Measurements from ENCODE around the gene ZNRF4. TPM values are rescaled to one million over a fixed set of nuclear protein-coding genes. Genes with fewer than 3 reads are reported as not detected.

The ZNRF4 gene
- total and polyA plus RNA-seq, 7 donors: not detected

DNA sequence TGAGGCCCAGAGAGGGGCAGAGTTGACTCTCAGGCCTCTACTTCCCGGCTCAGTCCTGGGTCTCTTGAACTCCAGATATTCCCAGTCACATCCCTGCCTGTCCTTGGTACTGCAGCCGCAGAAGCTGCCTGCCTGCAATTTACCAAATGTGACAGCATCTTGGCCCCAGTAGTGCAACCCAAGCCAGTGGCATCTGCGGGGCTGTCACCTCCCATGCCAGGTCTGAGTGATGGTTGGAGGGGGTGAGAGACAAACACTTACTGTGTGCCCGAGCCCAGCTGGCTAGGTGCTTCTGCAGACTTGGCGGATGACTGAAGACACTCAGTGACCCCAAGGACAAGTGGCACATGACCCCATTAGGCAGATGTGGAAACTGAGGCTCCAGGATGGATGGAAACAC is 18.4 kb downstream of the ZNRF4 start:
- Histone ChIP-seq H3K36me3 (ENCODE audit: insufficient read depth in 1 of 2, low read depth in 1 of 2) (no peaks in the 10 kb centered on the region), H3K27ac (no peak overlapping the region), H3K4me3 (no peak overlapping the region), H3K4me1 (no peaks in the 10 kb centered on the region), H3K27me3 (ENCODE audit: insufficient read depth in 3 of 3, low read length in 2 of 3) (peaks cover 0 to 28% (median 2%) of the 10 kb centered on the region in 3 donors), H3K9me3 (no peaks in the 10 kb centered on the region)
- no peak for ATAC-seq
- DNase-seq: no peak
- WGBS, 3 donors: 34 to 59% (median 52%) methylated on average over 5 of the region's 5 CpGs
- intact Hi-C loops (cut with DNase I): no loop called here
- TF ChIP-seq, protein P1, sequence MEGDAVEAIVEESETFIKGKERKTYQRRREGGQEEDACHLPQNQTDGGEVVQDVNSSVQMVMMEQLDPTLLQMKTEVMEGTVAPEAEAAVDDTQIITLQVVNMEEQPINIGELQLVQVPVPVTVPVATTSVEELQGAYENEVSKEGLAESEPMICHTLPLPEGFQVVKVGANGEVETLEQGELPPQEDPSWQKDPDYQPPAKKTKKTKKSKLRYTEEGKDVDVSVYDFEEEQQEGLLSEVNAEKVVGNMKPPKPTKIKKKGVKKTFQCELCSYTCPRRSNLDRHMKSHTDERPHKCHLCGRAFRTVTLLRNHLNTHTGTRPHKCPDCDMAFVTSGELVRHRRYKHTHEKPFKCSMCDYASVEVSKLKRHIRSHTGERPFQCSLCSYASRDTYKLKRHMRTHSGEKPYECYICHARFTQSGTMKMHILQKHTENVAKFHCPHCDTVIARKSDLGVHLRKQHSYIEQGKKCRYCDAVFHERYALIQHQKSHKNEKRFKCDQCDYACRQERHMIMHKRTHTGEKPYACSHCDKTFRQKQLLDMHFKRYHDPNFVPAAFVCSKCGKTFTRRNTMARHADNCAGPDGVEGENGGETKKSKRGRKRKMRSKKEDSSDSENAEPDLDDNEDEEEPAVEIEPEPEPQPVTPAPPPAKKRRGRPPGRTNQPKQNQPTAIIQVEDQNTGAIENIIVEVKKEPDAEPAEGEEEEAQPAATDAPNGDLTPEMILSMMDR (IDR thresholded peaks at IDR 0.05): no peak

DNA sequence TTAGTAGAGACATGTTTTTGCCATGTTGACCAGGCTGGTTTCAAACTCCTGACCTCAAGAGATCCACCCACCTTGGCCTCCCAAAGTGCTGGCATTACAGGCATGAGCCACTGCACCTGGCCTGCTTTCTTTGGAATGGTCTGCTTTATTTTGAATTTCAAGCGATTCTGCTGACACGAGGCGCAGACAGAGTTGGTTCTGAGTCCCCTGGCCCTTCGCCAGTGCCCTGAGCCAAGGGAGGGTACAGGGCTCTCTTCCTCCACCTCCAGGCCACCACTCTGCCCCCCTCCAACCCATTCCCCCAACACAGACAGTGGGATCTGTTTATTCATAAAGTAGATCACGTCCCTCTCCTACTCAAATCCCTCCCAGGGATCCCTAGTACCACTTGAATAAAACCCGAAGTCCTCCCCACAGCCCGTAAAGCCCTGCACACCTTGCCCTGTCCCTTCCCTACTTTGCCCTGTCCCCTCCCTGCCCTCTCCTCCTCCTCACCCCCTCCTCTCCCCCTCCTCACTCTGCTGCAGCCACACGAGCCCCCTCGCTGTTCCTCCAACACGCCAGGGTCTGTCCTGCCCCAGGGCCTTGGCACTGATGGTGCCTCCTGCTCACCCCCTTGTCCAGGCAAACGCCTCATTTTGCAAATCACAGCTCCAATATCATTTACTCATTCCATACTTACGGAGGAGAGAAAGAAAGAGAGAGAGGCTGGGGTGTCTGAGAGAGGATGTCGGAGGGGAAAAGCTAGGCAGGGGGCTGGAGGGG is 22.4 kb downstream of the ZNRF4 start:
- no peak overlapping the region for H3K27ac ChIP-seq
- intact Hi-C loops (cut with DNase I): no loop called here
- H3K27me3 ChIP-seq (ENCODE audit: insufficient read depth in 3 of 3, low read length in 2 of 3): peaks cover 0 to 43% (median 9%) of the 10 kb centered on the region in 3 donors
- ATAC-seq (no peak), DNase-seq (no peak)
- TF ChIP-seq, protein P1 (IDR thresholded peaks at IDR 0.05): no peak
- H3K36me3 ChIP-seq (ENCODE audit: insufficient read depth in 1 of 2, low read depth in 1 of 2): no peaks in the 10 kb centered on the region
- no peaks in the 10 kb centered on the region for H3K4me1 ChIP-seq
- H3K9me3 ChIP-seq: peaks cover 11% of the 10 kb centered on the region
- 20 to 37% (median 30%) methylated on average over 11 to 13 of the region's 13 CpGs for WGBS, 3 donors
- no peak overlapping the region for H3K4me3 ChIP-seq

DNA sequence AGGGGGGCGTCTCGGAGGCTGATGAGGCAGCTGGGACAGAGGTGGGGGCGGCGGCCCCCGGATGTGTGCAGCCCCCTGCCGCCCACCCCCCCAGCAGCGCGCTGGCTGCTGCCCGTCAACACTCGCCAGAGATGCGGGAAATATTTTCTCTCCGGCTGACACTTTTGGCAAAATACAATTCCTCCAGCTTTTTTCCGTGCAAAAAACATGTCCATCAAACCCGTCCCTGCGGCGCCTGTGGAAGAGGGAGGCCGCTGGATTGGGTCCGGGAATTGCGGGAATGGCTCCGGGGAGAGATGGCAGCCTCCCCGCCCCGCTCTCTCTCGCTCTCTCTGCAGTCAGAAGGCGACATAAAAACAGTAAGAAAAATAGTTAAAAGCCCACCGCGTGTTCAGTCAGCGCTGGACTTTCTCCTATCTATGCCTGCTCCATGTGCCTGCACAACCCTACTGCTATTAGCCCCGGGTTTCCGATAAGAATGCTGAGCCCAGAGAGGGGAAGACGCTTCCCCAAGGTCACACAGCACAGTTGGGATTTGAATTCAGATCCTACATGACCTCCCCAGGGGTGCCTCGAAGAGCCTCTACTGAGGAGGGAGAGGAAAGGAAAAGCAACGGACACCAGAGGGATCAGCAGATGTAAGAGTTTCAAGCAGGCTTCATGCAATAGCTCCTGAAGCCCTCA is 23.2 kb downstream of the ZNRF4 start:
- TF ChIP-seq, protein P1 (IDR thresholded peaks at IDR 0.05): no peak
- intact Hi-C loops (cut with DNase I): no loop called here
- peaks cover 13% of the 10 kb centered on the region for H3K9me3 ChIP-seq
- DNase-seq (no peak), ATAC-seq (no peak)
- no peak overlapping the region for H3K27ac ChIP-seq
- H3K27me3 ChIP-seq (ENCODE audit: insufficient read depth in 3 of 3, low read length in 2 of 3): peaks cover 0 to 43% (median 9%) of the 10 kb centered on the region in 3 donors
- H3K36me3 ChIP-seq (ENCODE audit: insufficient read depth in 1 of 2, low read depth in 1 of 2): no peaks in the 10 kb centered on the region
- H3K4me3 ChIP-seq: no peak overlapping the region
- no peaks in the 10 kb centered on the region for H3K4me1 ChIP-seq
- 23 to 26% (median 23%) methylated on average over 29 to 32 of the region's 32 CpGs for WGBS, 3 donors

DNA sequence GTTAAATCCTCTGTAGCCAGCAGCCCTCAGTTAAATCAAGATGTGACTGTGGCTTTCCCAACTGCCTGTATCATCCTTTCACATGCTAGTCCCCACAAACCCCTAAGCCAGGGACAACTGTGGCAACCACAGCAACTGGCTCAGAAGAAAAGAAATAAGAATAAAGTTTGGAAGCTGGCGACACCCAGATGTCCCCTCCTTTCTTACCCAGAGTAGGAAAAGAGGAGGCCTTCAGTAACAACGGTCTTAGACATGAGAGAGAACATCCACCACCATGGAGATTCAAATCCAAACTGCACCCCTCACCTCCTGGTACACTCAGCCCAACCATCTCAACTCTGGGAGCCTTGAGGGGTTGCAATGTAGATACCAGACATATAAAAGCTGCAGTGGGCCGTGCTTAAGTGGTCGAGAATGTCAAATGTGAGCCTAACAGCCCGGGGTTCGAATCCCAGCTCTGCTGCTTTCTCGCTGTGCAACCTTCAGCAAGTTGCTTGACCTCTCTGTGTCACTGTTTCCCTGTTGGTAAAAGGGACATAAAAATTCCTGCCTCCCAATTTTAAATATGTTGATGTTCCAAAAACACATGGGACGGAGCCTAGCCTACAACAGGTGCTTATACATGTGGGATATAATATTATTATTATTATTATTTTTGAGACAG is 23.8 kb downstream of the ZNRF4 start:
- H3K4me3 ChIP-seq: no peak overlapping the region
- H3K9me3 ChIP-seq: peaks cover 13% of the 10 kb centered on the region
- intact Hi-C loops (cut with DNase I): no loop called here
- ATAC-seq: no peak
- 68 to 79% (median 73%) methylated on average over 8 of the region's 8 CpGs for WGBS, 3 donors
- no peaks in the 10 kb centered on the region for H3K36me3 ChIP-seq (ENCODE audit: insufficient read depth in 1 of 2, low read depth in 1 of 2)
- DNase-seq: no peak
- H3K4me1 ChIP-seq: no peaks in the 10 kb centered on the region
- TF ChIP-seq, protein P1 (IDR thresholded peaks at IDR 0.05): no peak
- H3K27ac ChIP-seq: no peak overlapping the region
- peaks cover 0 to 44% (median 9%) of the 10 kb centered on the region in 3 donors for H3K27me3 ChIP-seq (ENCODE audit: insufficient read depth in 3 of 3, low read length in 2 of 3)
